Mononuclear cell (primary cell): ENCODE data around the gene PLCH1. TPM values are rescaled to one million over a fixed set of nuclear protein-coding genes. Genes with fewer than 3 reads are reported as not detected.

Experiments used
- H3K27me3 ChIP-seq: 2 replicates; pipeline ENCODE4 v1.6.0; 2011; ENCODE audit warnings: low read length, control low read depth; ENCODE audit not compliant: insufficient read depth
- H3K4me1 ChIP-seq: 2 replicates; pipeline ENCODE4 v1.5.1; 2011; ENCODE audit warnings: mild to moderate bottlenecking, low read length, control low read depth; ENCODE audit not compliant: insufficient read depth
- H3K4me3 ChIP-seq: 2 replicates; pipeline ENCODE4 v1.5.1; 2011; ENCODE audit warnings: mild to moderate bottlenecking, low read length, moderate library complexity
- H3K9me3 ChIP-seq: 2 replicates; pipeline ENCODE4 v1.5.1; 2011; ENCODE audit warnings: low read depth, mild to moderate bottlenecking, control low read depth, low read length
- total RNA-seq: library from RNA; depleted of rRNA; stranded (reverse); fragments of >200 nt; gene quantifications from one replicate; pipeline ENCODE4 v1.2.3, GENCODE V29; 2012

PLCH1 gene
- total RNA-seq, 1 donor = 0.94 TPM

DNA sequence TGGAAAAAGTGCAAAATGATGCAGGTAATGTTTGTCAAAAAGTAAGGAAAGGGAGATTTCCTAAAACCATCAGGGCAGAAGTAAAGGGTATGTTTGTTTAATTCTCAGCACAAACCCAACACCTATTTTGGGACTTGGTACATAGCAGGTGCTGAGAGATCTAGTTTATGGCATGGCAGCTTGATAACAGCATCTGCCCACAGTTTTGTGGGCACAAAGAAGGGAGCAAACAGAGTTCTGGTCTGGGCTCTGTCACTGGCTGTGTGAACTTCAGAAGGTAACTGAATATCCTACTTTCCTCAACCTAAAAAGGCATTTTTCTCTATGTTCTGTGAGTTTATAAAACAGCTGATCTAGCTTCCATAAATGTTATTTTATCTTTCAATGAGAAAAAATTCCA lies 141.6 kb downstream of the PLCH1 start:
- no peak overlapping the region for H3K4me3 ChIP-seq
- no peaks in the 10 kb centered on the region for H3K9me3 ChIP-seq
- H3K4me1 ChIP-seq = no peaks in the 10 kb centered on the region
- no peaks in the 10 kb centered on the region for H3K27me3 ChIP-seq

DNA sequence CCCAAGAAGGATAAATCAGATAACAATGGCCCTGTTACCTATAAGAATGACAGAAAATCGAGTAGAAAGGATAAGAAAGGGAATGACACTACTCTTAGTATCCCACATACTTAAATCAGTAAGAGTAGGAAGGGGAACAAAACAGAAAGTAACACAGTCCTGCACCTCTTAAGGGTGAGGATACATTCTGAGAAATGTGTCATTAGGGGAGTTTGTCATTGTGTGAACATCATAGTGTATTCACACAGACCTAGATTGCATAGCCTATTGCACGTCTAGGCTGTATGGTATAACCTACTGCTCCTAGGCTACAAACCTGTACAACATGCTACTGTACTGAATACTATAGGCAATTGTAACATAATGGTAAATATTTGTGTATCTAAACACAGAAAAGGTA lies 142.6 kb downstream of the PLCH1 start:
- Histone ChIP-seq H3K4me3 (no peak overlapping the region), H3K4me1 (no peaks in the 10 kb centered on the region), H3K9me3 (no peaks in the 10 kb centered on the region), H3K27me3 (no peaks in the 10 kb centered on the region)

- H3K4me3 ChIP-seq = no peak overlapping the region
Observed at GRCh38 chr3:155598671-155599070, 146.2 kb downstream of the PLCH1 start.

GRCh38 chr3:155596615-155597014 lies 148.3 kb downstream of the PLCH1 start:
- H3K9me3 ChIP-seq = no peaks in the 10 kb centered on the region
- no peaks in the 10 kb centered on the region for H3K27me3 ChIP-seq
- H3K4me3 ChIP-seq = no peak overlapping the region
- no peaks in the 10 kb centered on the region for H3K4me1 ChIP-seq

More at GRCh38 chr3:155598671-155599070, 146.2 kb downstream of the PLCH1 start:
- Histone ChIP-seq H3K9me3 (no peaks in the 10 kb centered on the region), H3K27me3 (no peaks in the 10 kb centered on the region), H3K4me1 (no peaks in the 10 kb centered on the region)

GRCh38 chr3:155595371-155595770 lies 149.5 kb downstream of the PLCH1 start:
- Histone ChIP-seq H3K27me3 (no peaks in the 10 kb centered on the region), H3K9me3 (no peaks in the 10 kb centered on the region), H3K4me1 (no peaks in the 10 kb centered on the region), H3K4me3 (no peak overlapping the region)

- Histone ChIP-seq H3K9me3 (no peaks in the 10 kb centered on the region), H3K4me1 (no peaks in the 10 kb centered on the region), H3K27me3 (no peaks in the 10 kb centered on the region), H3K4me3 (no peak overlapping the region)
Observed at GRCh38 chr3:155594526-155595187, 150.2 kb downstream of the PLCH1 start.

GRCh38 chr3:155587581-155587980 lies 157.3 kb downstream of the PLCH1 start:
- H3K4me3 ChIP-seq = no peak overlapping the region
- no peaks in the 10 kb centered on the region for H3K4me1 ChIP-seq
- no peaks in the 10 kb centered on the region for H3K9me3 ChIP-seq
- H3K27me3 ChIP-seq = no peaks in the 10 kb centered on the region

GRCh38 chr3:155585384-155585783 lies 159.5 kb downstream of the PLCH1 start:
- Histone ChIP-seq H3K4me1 (peaks cover 3% of the 10 kb centered on the region), H3K27me3 (no peaks in the 10 kb centered on the region), H3K4me3 (no peak overlapping the region), H3K9me3 (no peaks in the 10 kb centered on the region)

GRCh38 chr3:155581579-155581978 lies 163.3 kb downstream of the PLCH1 start:
- no peaks in the 10 kb centered on the region for H3K9me3 ChIP-seq
- H3K4me1 ChIP-seq = peaks cover 3% of the 10 kb centered on the region
- no peaks in the 10 kb centered on the region for H3K27me3 ChIP-seq
- H3K4me3 ChIP-seq = no peak overlapping the region

- Histone ChIP-seq H3K27me3 (no peaks in the 10 kb centered on the region), H3K4me1 (no peaks in the 10 kb centered on the region), H3K4me3 (no peak overlapping the region), H3K9me3 (no peaks in the 10 kb centered on the region)
Observed at GRCh38 chr3:155572085-155572484, 172.8 kb downstream of the PLCH1 start.

DNA sequence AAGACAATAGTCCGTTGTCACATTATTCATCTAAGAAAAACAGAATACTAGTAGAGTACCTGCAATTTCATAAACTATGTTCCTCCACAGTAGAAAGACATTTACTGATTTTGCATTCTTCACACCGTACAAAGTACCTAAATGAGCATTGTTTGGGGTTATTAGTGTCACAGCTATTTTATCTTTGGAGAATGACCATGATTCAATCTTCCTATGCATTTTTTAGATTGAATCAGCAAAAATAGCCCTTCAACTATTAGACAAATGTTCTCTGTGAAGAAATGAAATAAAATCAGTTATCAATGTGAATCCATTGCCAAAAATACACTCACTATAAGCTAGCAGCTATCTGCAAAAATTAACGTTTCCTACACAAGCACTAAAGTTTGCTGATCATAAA lies 176.6 kb downstream of the PLCH1 start:
- no peak overlapping the region for H3K4me3 ChIP-seq

GRCh38 chr3:155560594-155560993 lies 184.3 kb downstream of the PLCH1 start:
- H3K9me3 ChIP-seq = no peaks in the 10 kb centered on the region
- H3K4me1 ChIP-seq = no peaks in the 10 kb centered on the region

More for the DNA sequence above, 176.6 kb downstream of the PLCH1 start:
- Histone ChIP-seq H3K9me3 (no peaks in the 10 kb centered on the region), H3K27me3 (no peaks in the 10 kb centered on the region), H3K4me1 (no peaks in the 10 kb centered on the region)

GRCh38 chr3:155560135-155560534 lies 184.7 kb downstream of the PLCH1 start:
- Histone ChIP-seq H3K4me3 (no peak overlapping the region), H3K9me3 (no peaks in the 10 kb centered on the region), H3K27me3 (no peaks in the 10 kb centered on the region), H3K4me1 (no peaks in the 10 kb centered on the region)

More at GRCh38 chr3:155560594-155560993, 184.3 kb downstream of the PLCH1 start:
- no peaks in the 10 kb centered on the region for H3K27me3 ChIP-seq
- H3K4me3 ChIP-seq = no peak overlapping the region

DNA sequence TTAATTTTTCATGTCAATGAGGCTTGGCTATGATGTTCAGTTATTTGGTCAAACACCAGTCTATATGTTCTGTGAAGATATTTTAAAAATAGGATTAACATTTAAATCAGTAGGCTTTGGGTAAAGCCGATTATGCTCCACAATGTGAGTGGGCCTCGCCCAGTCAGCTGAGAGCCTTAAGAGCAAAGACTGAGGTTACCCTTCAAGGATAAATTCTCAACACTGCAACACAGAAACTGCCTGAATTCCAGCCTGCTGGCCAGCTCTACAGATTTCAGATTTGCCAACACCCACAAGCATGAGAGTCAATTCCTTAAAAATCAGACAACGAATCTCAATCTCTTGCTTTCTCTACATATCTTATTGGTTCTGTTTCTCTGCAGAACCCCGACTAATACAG lies 188.3 kb downstream of the PLCH1 start:
- H3K9me3 ChIP-seq = no peaks in the 10 kb centered on the region
- no peak overlapping the region for H3K4me3 ChIP-seq
- no peaks in the 10 kb centered on the region for H3K4me1 ChIP-seq
- H3K27me3 ChIP-seq = no peaks in the 10 kb centered on the region

GRCh38 chr3:155555479-155556060 lies 189.3 kb downstream of the PLCH1 start:
- H3K4me1 ChIP-seq = no peaks in the 10 kb centered on the region
- H3K4me3 ChIP-seq = no peak overlapping the region
- H3K27me3 ChIP-seq = no peaks in the 10 kb centered on the region
- no peaks in the 10 kb centered on the region for H3K9me3 ChIP-seq
